ENCODE measurements around the gene AATK. TPM values are rescaled to one million over a fixed set of nuclear protein-coding genes. Genes with fewer than 3 reads are reported as not detected.

The AATK gene
- total and polyA plus RNA-seq, 2 experiments from 2014 or later: 0.25 to 1.6 TPM

DNA sequence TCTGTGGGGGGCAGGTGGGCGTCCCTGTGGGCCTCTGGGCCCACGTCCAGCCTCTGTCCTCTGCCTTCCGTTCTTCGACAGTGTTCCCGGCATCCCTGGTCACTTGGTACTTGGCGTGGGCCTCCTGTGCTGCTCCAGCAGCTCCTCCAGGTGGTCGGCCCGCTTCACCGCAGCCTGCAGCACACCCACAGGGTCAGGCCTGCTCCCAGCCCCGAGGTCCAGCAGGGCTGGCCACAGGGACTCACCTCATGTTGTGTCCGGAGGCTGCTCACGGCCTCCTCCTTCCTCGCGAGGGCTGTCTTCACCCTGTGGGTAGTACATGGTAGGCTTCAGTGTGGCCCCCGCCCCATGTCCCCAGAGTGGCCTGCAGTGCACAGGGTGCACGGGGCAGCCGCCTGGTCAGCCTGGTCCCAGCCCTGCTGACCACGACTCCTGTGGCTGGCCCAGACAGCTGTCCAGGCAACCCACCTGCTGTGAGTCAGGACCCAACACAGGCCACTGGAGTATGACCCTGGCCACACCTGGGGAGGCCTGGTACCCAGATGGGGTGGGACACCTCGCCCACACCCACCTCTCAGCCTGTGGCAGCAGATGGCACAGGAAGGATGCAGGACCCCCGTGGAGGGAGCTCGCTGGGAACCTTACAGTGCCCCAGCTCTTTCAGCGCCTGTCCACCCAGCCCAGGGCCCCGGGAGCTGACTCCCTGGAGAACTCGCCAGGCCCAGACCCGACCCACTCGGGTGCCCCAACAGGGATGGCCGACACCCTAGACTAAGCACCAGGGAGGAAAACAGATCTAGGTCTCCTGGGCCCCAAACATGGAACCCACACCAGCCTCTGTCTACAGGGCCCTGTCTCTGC is 23.9 kb upstream of the AATK start:
- no peaks in the 10 kb centered on the region for H3K36me3 ChIP-seq (ENCODE audit: low read depth)
- H3K9me2 ChIP-seq (ENCODE audit: insufficient read depth): no peaks in the 10 kb centered on the region
- no peak for TF ChIP-seq EZH2phosphoT487 (IDR thresholded peaks at IDR 0.05; ENCODE audit: insufficient read depth, low read depth)
- DNase-seq: peak; percentile 6
- no peak overlapping the region for H2AFZ ChIP-seq
- no peaks in the 10 kb centered on the region for H3K79me2 ChIP-seq (ENCODE audit: insufficient read depth)
- H4K20me1 ChIP-seq (ENCODE audit: insufficient read depth): no peaks in the 10 kb centered on the region
- no peaks in the 10 kb centered on the region for H3K9me3 ChIP-seq (ENCODE audit: low read depth)
- no peaks in the 10 kb centered on the region for H3F3A ChIP-seq (ENCODE audit: insufficient read depth)
- no peaks in the 10 kb centered on the region for H3K27me3 ChIP-seq (replicated peaks; ENCODE audit: insufficient read depth)
- no peak overlapping the region for H3K4me2 ChIP-seq (ENCODE audit: unreplicated experiment)
- H3K27ac ChIP-seq: no peak overlapping the region
- H3K4me3 ChIP-seq: no peak overlapping the region
- no peak overlapping the region for H3K9ac ChIP-seq
- no peaks in the 10 kb centered on the region for H3K4me1 ChIP-seq (ENCODE audit: insufficient read depth)
- in situ Hi-C loops (cut with MboI): no loop called here
- WGBS, 2 experiments (ENCODE audit: low coverage in 1 of 2, low lambda C conversion rate in 2 of 2, missing lambda C conversion rate in 2 of 2): 79 to 83% methylated on average over 19 to 27 of the region's 27 CpGs

GRCh38 chr17:81189016-81189415 is 23.0 kb upstream of the AATK start:
- Histone ChIP-seq H3K4me2 (ENCODE audit: unreplicated experiment) (no peak overlapping the region), H3K9me3 (ENCODE audit: low read depth) (no peaks in the 10 kb centered on the region), H3K27ac (no peak overlapping the region), H3K4me1 (ENCODE audit: insufficient read depth) (no peaks in the 10 kb centered on the region), H3K27me3 (replicated peaks; ENCODE audit: insufficient read depth) (no peaks in the 10 kb centered on the region), H3K9me2 (ENCODE audit: insufficient read depth) (no peaks in the 10 kb centered on the region), H3K79me2 (ENCODE audit: insufficient read depth) (no peaks in the 10 kb centered on the region), H3K9ac (no peak overlapping the region), H2AFZ (no peak overlapping the region), H3K36me3 (ENCODE audit: low read depth) (no peaks in the 10 kb centered on the region), H3K4me3 (no peak overlapping the region), H4K20me1 (ENCODE audit: insufficient read depth) (no peaks in the 10 kb centered on the region), H3F3A (ENCODE audit: insufficient read depth) (no peaks in the 10 kb centered on the region)
- DNase-seq: no peak
- 86 to 95% methylated on average over 7 of the region's 7 CpGs for WGBS, 2 experiments (ENCODE audit: low coverage in 1 of 2, low lambda C conversion rate in 2 of 2, missing lambda C conversion rate in 2 of 2)
- in situ Hi-C loops (cut with MboI): no loop called here
- TF ChIP-seq EZH2 (IDR thresholded peaks at IDR 0.05; ENCODE audit: insufficient read depth, poor library complexity, severe bottlenecking) (no peak), EZH2phosphoT487 (IDR thresholded peaks at IDR 0.05; ENCODE audit: insufficient read depth, low read depth) (no peak)

- no peak for DNase-seq
- no peaks in the 10 kb centered on the region for H3K9me3 ChIP-seq (ENCODE audit: low read depth)
- H3K36me3 ChIP-seq (ENCODE audit: low read depth): no peaks in the 10 kb centered on the region
- H3K4me1 ChIP-seq (ENCODE audit: insufficient read depth): no peaks in the 10 kb centered on the region
- TF ChIP-seq EZH2 (IDR thresholded peaks at IDR 0.05; ENCODE audit: insufficient read depth, poor library complexity, severe bottlenecking) (no peak), EZH2phosphoT487 (IDR thresholded peaks at IDR 0.05; ENCODE audit: insufficient read depth, low read depth) (no peak)
- no peaks in the 10 kb centered on the region for H3K9me2 ChIP-seq (ENCODE audit: insufficient read depth)
- H4K20me1 ChIP-seq (ENCODE audit: insufficient read depth): no peaks in the 10 kb centered on the region
- H3K79me2 ChIP-seq (ENCODE audit: insufficient read depth): no peaks in the 10 kb centered on the region
- H2AFZ ChIP-seq: no peak overlapping the region
- WGBS, 2 experiments (ENCODE audit: low coverage in 1 of 2, low lambda C conversion rate in 2 of 2, missing lambda C conversion rate in 2 of 2): 95 to 98% methylated on average over 12 of the region's 12 CpGs
- no peak overlapping the region for H3K27ac ChIP-seq
- H3K4me3 ChIP-seq: no peak overlapping the region
- no peaks in the 10 kb centered on the region for H3F3A ChIP-seq (ENCODE audit: insufficient read depth)
- no peak overlapping the region for H3K4me2 ChIP-seq (ENCODE audit: unreplicated experiment)
- no peaks in the 10 kb centered on the region for H3K27me3 ChIP-seq (replicated peaks; ENCODE audit: insufficient read depth)
- no peak overlapping the region for H3K9ac ChIP-seq
- in situ Hi-C loops (cut with MboI): no loop called here
Observed at GRCh38 chr17:81188491-81188840, 22.4 kb upstream of the AATK start.

- Histone ChIP-seq H3K79me2 (ENCODE audit: insufficient read depth) (no peaks in the 10 kb centered on the region), H2AFZ (no peak overlapping the region), H3K27me3 (replicated peaks; ENCODE audit: insufficient read depth) (no peaks in the 10 kb centered on the region), H3K4me3 (no peak overlapping the region), H3K4me2 (ENCODE audit: unreplicated experiment) (no peak overlapping the region), H3K9ac (no peak overlapping the region), H3K27ac (no peak overlapping the region), H3K9me3 (ENCODE audit: low read depth) (no peaks in the 10 kb centered on the region), H3K4me1 (ENCODE audit: insufficient read depth) (no peaks in the 10 kb centered on the region), H3K36me3 (ENCODE audit: low read depth) (no peaks in the 10 kb centered on the region), H3F3A (ENCODE audit: insufficient read depth) (no peaks in the 10 kb centered on the region), H3K9me2 (ENCODE audit: insufficient read depth) (no peaks in the 10 kb centered on the region), H4K20me1 (ENCODE audit: insufficient read depth) (no peaks in the 10 kb centered on the region)
- 83 to 87% methylated on average over 22 to 26 of the region's 26 CpGs for WGBS, 2 experiments (ENCODE audit: low coverage in 1 of 2, low lambda C conversion rate in 2 of 2, missing lambda C conversion rate in 2 of 2)
- no peak for TF ChIP-seq EZH2 (IDR thresholded peaks at IDR 0.05; ENCODE audit: insufficient read depth, poor library complexity, severe bottlenecking)
- in situ Hi-C loops (cut with MboI): no loop called here
- no peak for DNase-seq
Observed at GRCh38 chr17:81187586-81188490, 21.8 kb upstream of the AATK start.
